ENCODE results near the gene DPP4. TPM values are rescaled to one million over a fixed set of nuclear protein-coding genes. Genes with fewer than 3 reads are reported as not detected.

Gene DPP4
- total RNA-seq, 1 donor from 2014 or later: 0.59 TPM

DNA sequence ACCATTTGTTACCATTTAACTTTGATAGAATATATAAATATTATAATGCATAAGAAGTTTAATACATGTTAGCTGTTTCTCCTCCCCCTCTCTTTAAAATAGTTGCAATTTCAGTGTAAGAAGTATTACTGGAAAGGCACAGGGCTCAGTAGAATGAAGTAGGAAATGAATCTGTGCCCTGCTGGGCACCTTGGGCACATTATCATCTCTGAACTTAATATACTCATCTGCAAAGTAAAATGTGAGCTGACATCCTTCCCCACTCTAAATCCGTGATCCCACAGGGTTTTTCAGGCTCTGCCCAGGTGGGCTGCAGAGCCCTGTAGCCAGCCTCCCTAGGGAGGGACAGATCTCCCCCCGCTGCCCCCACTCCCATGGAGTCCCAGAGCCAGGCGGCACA is 56.8 kb downstream of the DPP4 start:
- Mint-ChIP-seq H3K27ac (ENCODE audit: unreplicated experiment) (no peak overlapping the region), H3K36me3 (ENCODE audit: low read depth, unreplicated experiment) (no peaks in the 10 kb centered on the region), H3K4me3 (ENCODE audit: unreplicated experiment) (no peak overlapping the region), H3K4me1 (ENCODE audit: unreplicated experiment) (peaks cover 10% of the 10 kb centered on the region), H3K27me3 (ENCODE audit: unreplicated experiment) (peaks cover 3% of the 10 kb centered on the region), H3K9me3 (ENCODE audit: unreplicated experiment) (no peaks in the 10 kb centered on the region)
- DNase-seq (ENCODE audit: low spot score): no peak
- TF ChIP-seq, protein P1, sequence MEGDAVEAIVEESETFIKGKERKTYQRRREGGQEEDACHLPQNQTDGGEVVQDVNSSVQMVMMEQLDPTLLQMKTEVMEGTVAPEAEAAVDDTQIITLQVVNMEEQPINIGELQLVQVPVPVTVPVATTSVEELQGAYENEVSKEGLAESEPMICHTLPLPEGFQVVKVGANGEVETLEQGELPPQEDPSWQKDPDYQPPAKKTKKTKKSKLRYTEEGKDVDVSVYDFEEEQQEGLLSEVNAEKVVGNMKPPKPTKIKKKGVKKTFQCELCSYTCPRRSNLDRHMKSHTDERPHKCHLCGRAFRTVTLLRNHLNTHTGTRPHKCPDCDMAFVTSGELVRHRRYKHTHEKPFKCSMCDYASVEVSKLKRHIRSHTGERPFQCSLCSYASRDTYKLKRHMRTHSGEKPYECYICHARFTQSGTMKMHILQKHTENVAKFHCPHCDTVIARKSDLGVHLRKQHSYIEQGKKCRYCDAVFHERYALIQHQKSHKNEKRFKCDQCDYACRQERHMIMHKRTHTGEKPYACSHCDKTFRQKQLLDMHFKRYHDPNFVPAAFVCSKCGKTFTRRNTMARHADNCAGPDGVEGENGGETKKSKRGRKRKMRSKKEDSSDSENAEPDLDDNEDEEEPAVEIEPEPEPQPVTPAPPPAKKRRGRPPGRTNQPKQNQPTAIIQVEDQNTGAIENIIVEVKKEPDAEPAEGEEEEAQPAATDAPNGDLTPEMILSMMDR (IDR thresholded peaks at IDR 0.05; ENCODE audit: unreplicated experiment): no peak

DNA sequence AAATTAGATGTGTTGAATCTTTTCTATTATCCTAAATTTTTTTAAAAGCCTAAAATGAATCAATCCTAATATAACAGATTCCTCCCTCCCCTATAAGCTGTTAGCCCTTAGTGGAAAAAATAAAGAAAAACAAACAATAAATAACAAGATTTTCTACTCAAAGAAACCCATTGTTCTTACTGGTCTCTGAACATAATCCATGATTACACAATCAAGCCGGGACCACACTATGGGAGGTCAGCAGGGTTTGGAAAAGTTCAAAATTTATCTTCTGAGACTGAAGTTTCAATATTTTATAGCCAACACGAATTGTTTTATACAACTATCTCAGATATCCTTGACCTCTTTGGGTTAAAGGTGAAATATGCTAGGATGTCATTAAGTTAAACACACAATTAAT is 57.9 kb downstream of the DPP4 start:
- no peak overlapping the region for H3K4me3 Mint-ChIP-seq (ENCODE audit: unreplicated experiment)
- H3K36me3 Mint-ChIP-seq (ENCODE audit: low read depth, unreplicated experiment): no peaks in the 10 kb centered on the region
- no peak for DNase-seq (ENCODE audit: low spot score)
- peaks cover 3% of the 10 kb centered on the region for H3K27me3 Mint-ChIP-seq (ENCODE audit: unreplicated experiment)
- TF ChIP-seq, protein P1 (IDR thresholded peaks at IDR 0.05; ENCODE audit: unreplicated experiment): no peak
- no peaks in the 10 kb centered on the region for H3K9me3 Mint-ChIP-seq (ENCODE audit: unreplicated experiment)
- H3K27ac Mint-ChIP-seq (ENCODE audit: unreplicated experiment): no peak overlapping the region
- peaks cover 10% of the 10 kb centered on the region for H3K4me1 Mint-ChIP-seq (ENCODE audit: unreplicated experiment)

DNA sequence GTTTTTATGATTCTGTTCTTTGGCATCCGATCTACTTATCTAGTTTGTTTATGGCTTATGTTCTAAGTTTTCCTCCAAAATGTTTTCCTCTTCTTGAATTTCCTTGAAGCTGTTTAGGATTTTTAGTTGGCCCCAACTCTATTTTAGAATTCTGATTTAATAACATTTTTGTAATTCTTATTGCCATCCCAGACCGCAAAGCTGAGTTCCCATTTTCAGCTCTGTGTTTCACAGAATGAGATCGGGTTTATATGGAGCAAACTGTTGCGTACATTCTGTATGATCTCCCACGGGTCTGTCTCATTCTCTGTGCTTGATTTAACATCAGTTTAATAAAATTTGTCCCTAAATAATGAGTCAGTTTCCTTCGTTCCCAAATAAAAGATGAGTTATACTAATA is 59.3 kb downstream of the DPP4 start:
- TF ChIP-seq, protein P1 (IDR thresholded peaks at IDR 0.05; ENCODE audit: unreplicated experiment): no peak
- Mint-ChIP-seq H3K36me3 (ENCODE audit: low read depth, unreplicated experiment) (no peaks in the 10 kb centered on the region), H3K9me3 (ENCODE audit: unreplicated experiment) (no peaks in the 10 kb centered on the region), H3K27ac (ENCODE audit: unreplicated experiment) (no peak overlapping the region), H3K27me3 (ENCODE audit: unreplicated experiment) (peaks cover 3% of the 10 kb centered on the region), H3K4me1 (ENCODE audit: unreplicated experiment) (peaks cover 10% of the 10 kb centered on the region), H3K4me3 (ENCODE audit: unreplicated experiment) (no peak overlapping the region)
- no peak for DNase-seq (ENCODE audit: low spot score)

DNA sequence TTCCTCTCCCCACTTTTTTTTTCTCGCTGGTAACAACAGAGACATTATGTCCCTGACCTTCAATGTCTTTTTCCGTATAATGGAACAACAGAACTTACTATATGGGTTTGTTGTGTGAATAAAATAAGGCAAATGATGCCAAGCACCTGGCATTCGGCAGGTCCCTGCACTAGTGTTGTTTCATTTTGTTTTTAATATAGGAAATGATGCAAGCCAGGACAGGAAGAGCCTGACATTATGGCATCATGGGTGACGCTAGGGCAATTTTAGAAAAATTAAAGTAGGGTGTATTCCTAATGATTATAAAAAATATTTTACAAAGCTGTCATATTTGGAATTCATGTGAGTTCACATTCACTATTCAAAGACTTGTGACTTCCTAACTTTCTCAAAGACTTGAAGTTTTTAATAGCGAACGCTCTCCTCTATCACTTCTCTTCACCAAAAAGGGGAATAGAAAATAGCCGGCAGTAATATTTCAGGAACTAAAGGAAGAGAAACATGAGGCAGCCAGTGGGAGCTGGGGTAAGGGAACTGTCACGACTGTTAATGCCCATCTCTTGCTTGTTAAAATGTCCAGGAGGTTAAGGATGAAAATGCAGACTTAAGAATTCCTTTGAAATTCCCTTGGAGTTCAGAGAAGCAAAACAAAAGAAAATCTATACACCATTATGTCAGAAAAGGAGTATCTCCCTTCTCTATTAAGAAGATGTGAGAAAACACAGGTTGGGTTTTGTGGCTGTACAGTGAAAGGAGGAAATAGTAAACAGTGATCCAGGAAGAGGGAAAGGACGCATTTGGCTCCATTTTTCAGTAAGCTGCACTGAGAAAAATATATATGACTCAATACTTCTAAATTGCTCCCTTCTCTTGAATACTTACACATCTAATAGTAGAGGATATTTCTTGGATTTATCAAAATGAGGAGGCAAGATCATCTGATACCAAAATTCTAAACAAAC is 60.2 kb downstream of the DPP4 start:
- DNase-seq (ENCODE audit: low spot score): no peak
- Mint-ChIP-seq H3K4me3 (ENCODE audit: unreplicated experiment) (no peak overlapping the region), H3K9me3 (ENCODE audit: unreplicated experiment) (no peaks in the 10 kb centered on the region), H3K36me3 (ENCODE audit: low read depth, unreplicated experiment) (no peaks in the 10 kb centered on the region), H3K27ac (ENCODE audit: unreplicated experiment) (no peak overlapping the region), H3K4me1 (ENCODE audit: unreplicated experiment) (peaks cover 10% of the 10 kb centered on the region), H3K27me3 (ENCODE audit: unreplicated experiment) (peaks cover 3% of the 10 kb centered on the region)
- TF ChIP-seq, protein P1 (IDR thresholded peaks at IDR 0.05; ENCODE audit: unreplicated experiment): no peak

DNA sequence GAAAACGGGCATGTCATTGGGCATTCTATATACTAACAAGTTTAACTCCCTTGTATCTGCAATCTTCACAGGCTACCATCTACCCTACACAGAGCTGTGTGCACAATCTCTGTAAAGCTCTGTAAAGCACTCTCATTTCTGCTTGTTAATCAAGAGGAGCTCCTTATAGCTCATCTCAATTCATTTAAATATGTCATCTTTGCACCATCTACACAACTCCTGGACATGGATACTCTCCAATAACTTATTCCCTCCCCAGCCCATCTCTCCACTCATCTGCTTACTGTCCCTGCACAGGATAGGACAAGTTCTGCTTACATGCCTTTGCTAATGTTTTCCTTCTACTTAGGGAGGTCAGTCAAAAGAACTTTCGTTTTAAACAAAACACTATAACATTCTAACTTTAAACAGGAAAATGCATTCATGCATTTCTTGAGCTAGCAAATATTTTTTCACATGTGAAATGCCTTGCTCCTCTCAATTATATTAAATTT is 61.4 kb downstream of the DPP4 start:
- Mint-ChIP-seq H3K4me3 (ENCODE audit: unreplicated experiment) (no peak overlapping the region), H3K4me1 (ENCODE audit: unreplicated experiment) (peaks cover 10% of the 10 kb centered on the region), H3K27me3 (ENCODE audit: unreplicated experiment) (peaks cover 3% of the 10 kb centered on the region), H3K9me3 (ENCODE audit: unreplicated experiment) (no peaks in the 10 kb centered on the region), H3K27ac (ENCODE audit: unreplicated experiment) (no peak overlapping the region), H3K36me3 (ENCODE audit: low read depth, unreplicated experiment) (no peaks in the 10 kb centered on the region)
- no peak for DNase-seq (ENCODE audit: low spot score)
- TF ChIP-seq, protein P1 (IDR thresholded peaks at IDR 0.05; ENCODE audit: unreplicated experiment): no peak

Measured in endothelial cell (in vitro differentiated cells).